ENCODE results near the gene TRAPPC2.
"Not testable (repeated sequence)": the region's sequence is repeated elsewhere in the genome, so short reads cannot be mapped to it uniquely, and the experiment has no call there.

Gene TRAPPC2

DNA sequence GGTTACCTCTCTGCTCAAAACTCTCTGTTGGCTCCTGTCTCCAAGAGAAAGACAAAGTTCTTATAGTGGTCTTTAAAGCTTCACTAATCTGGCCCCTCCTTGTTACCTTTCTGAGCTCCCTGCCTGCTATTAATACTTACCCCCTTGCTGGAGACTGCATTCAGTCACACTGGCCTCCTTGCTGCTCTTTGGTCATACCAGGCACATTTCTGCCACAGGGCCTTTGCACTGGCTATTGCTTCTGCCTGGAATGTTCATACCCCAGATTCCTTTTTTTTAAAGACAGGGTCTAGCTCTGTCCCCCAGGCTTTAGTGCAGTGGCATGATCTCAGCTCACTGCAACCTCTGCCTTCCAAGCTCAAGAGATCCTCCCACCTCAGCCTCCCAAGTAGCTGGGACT, 61.4 kb downstream of the TRAPPC2 start:
- no peak for DNase-seq (ENCODE audit: low read depth)
- TF ChIP-seq, protein P1, sequence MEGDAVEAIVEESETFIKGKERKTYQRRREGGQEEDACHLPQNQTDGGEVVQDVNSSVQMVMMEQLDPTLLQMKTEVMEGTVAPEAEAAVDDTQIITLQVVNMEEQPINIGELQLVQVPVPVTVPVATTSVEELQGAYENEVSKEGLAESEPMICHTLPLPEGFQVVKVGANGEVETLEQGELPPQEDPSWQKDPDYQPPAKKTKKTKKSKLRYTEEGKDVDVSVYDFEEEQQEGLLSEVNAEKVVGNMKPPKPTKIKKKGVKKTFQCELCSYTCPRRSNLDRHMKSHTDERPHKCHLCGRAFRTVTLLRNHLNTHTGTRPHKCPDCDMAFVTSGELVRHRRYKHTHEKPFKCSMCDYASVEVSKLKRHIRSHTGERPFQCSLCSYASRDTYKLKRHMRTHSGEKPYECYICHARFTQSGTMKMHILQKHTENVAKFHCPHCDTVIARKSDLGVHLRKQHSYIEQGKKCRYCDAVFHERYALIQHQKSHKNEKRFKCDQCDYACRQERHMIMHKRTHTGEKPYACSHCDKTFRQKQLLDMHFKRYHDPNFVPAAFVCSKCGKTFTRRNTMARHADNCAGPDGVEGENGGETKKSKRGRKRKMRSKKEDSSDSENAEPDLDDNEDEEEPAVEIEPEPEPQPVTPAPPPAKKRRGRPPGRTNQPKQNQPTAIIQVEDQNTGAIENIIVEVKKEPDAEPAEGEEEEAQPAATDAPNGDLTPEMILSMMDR (conservative IDR thresholded peaks at IDR 0.05; ENCODE audit: low read depth, low read length) = no peak
- H3K4me3 ChIP-seq (ENCODE audit: low read depth, low read length) = no peak overlapping the region

DNA sequence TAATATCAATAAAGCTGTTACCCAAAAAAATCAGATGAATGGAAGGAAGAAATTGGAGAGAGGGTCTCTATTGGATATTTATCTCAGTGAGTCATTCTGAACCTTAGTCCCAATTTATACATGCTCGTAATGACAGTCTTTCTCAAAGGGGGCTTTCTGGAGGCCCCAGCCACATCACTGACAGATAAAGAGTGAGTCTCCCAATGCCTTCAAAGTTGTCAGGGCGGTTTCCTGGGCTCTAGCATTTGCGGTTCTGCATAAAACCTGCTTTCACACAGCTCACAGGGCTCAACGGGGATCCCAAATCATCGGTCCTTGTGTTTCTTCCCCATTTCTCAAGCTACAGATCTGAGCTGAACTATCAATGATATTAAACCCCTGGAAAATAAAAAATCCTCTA, 64.2 kb downstream of the TRAPPC2 start:
- TF ChIP-seq, protein P1 (conservative IDR thresholded peaks at IDR 0.05; ENCODE audit: low read depth, low read length) = no peak
- H3K4me3 ChIP-seq (ENCODE audit: low read depth, low read length) = no peak overlapping the region

DNA sequence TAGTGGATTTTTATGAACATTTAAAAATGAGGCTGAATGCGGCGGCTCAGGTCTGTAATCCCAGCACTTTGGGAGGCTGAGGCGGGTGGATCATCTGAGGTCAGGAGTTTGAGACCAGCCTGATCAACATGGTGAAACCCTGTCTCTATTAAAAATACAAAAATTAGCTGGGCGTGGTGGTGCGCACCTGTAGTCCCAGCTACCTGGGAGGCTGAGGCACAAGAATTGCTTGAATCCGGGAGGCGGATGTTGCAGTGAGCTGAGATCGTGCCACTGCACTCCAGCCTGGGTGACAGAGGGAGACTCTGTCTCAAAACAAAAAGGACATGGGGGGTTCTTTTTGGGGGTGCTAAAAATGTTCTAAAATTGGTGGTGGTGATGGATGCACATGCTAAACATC, 64.7 kb downstream of the TRAPPC2 start:
- DNase-seq (ENCODE audit: low read depth); H3K4me3 ChIP-seq (ENCODE audit: low read depth, low read length): not testable (repeated sequence)

More for the DNA sequence above, 64.2 kb downstream of the TRAPPC2 start:
- DNase-seq (ENCODE audit: low read depth) = no peak

DNA sequence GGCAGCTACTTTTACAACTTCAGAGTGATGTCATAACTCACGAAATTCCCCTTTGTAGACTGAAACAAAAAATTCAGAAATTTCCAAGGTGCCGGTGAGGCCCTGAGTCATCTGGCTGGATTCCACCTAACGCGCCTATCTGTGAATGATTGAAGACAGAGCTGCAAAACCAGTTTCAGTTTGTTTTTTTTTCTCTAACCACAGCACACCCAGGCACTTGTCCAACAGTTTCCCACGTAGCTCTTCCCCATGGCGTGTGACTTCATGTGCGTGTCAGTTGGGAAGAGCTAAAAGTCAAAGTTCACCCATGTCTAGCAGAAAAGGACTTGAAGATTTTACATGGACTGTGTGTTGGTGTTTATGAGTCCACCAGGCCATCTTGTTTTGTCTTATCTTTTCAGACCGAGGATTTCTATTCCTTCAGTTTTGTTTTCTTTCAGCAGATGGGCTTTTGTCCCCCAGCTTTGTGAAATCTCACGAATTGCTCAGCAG, 65.1 kb downstream of the TRAPPC2 start:
- DNase-seq (ENCODE audit: low read depth) = peak; percentile 98
- no peak overlapping the region for H3K4me3 ChIP-seq (ENCODE audit: low read depth, low read length)
- TF ChIP-seq, protein P1 (conservative IDR thresholded peaks at IDR 0.05; ENCODE audit: low read depth, low read length) = no peak

DNA sequence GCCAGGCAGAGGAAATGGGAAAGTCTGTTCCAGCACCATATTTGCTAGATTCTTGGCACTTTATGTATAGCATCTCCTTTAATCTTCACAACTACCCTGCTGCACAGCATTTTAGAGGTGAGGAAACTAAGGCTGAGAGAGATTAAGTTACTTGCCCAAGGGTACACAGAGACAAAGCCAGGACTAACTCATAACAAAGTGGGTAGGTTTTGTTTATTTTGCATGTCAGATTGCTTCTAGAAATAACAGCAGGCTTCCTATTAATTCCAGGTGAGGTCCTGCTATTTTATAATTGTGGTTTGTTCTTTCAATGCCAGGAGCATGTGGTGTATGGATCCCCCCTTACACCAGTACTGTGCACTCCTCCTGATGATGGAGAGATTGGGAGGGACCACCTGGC, 66.5 kb downstream of the TRAPPC2 start:
- H3K4me3 ChIP-seq (ENCODE audit: low read depth, low read length) = no peak overlapping the region
- DNase-seq (ENCODE audit: low read depth) = no peak
- TF ChIP-seq, protein P1 (conservative IDR thresholded peaks at IDR 0.05; ENCODE audit: low read depth, low read length) = no peak

DNA sequence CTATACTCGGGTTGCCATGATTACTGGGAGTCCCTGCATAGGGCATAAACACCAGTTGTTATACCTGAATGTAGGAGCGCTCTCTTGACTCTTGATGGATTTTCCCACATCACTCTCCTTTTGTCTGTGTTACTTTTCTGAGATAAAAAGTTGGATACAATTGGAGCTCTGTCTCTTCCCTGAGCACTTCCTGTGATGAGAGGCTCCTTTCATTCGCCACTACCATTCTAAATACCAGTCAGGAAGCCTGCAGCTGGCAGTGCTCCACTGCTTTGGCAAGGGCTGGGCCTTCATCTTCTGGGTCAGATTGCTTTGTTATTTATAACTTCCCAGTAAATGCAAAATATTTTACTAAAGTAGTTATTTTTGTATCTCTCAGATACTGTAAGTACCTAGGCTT, 67.6 kb downstream of the TRAPPC2 start:
- H3K4me3 ChIP-seq (ENCODE audit: low read depth, low read length) = no peak overlapping the region
- DNase-seq (ENCODE audit: low read depth) = no peak
- TF ChIP-seq, protein P1 (conservative IDR thresholded peaks at IDR 0.05; ENCODE audit: low read depth, low read length) = no peak

DNA sequence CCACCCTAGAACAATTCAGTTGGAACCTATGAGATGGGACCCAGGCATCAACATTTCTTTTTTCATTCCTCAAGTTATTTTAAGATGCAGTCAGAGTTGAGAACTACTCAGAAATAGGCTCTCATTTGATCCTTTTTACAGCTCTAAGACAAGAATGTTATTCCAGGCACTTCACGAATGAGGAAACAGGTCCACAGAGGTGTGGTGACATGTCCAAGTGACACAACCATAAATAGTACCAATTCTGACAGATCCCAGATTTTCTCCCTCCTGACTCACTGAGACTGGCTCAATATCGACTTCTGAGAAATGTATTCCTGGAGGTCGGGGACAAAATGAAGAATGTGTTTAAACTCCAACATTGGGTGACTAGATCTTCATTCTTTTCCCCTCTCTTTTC, 70.4 kb downstream of the TRAPPC2 start:
- no peak for DNase-seq (ENCODE audit: low read depth)
- TF ChIP-seq, protein P1 (conservative IDR thresholded peaks at IDR 0.05; ENCODE audit: low read depth, low read length) = no peak
- H3K4me3 ChIP-seq (ENCODE audit: low read depth, low read length) = no peak overlapping the region

All from choroid plexus epithelial cell (primary cell).